ENCODE data around the gene TGM1. TPM values are rescaled to one million over a fixed set of nuclear protein-coding genes. Genes with fewer than 3 reads are reported as not detected.

TGM1 gene
- total RNA-seq (2022; extraction: Qiagen RNA extraction; ENCODE audit: low read depth), result 0.48 to 1.2 TPM (median 1.2 TPM) in 5 replicates

GRCh38 chr14:24262821-24263733, at the start of gene TGM1:
TGM1 (minus strand) TSS chr14:24263177; CDS start chr14:24262352, 825 bp downstream.

GRCh38 chr14:24310646-24311604, 47.9 kb upstream of the TGM1 start, which contains the start of gene LTB4R:
LTB4R (plus strand) TSS chr14:24311502; CDS start chr14:24315652, 4,150 bp downstream.

GRCh38 chr14:24309538-24310264, 46.7 kb upstream of the TGM1 start, which contains the start of gene LTB4R2:
LTB4R2 (plus strand) TSS chr14:24310140; CDS start chr14:24310665, 525 bp downstream.

GRCh38 chr14:24307575-24308341, 44.8 kb upstream of the TGM1 start, which contains the start of gene CIDEB:
CIDEB (minus strand) TSS chr14:24307977; CDS start chr14:24307858, 119 bp downstream.

GRCh38 chr14:24299255-24300191, 36.5 kb upstream of the TGM1 start, which contains the start of the genes DHRS1 and NOP9:
DHRS1 (minus strand) TSS chr14:24299780; CDS start chr14:24299106, 674 bp downstream.
NOP9 (plus strand) TSS chr14:24299850; CDS start chr14:24299955, 105 bp downstream.

GRCh38 chr14:24271134-24271833, 8.3 kb upstream of the TGM1 start, which contains the start of gene RABGGTA:
RABGGTA (minus strand) TSS chr14:24271597; CDS start chr14:24271115, 482 bp downstream.

GRCh38 chr14:24232645-24233537, 30.1 kb downstream of the TGM1 start, which contains the start of gene GMPR2:
GMPR2 (plus strand) TSS chr14:24232929; CDS start chr14:24233254, 325 bp downstream.

GRCh38 chr14:24232121-24232644, 30.8 kb downstream of the TGM1 start, which contains the start of gene NEDD8:
NEDD8 (minus strand) TSS chr14:24232367; CDS start chr14:24232267, 100 bp downstream.

GRCh38 chr14:24215495-24216344, 47.3 kb downstream of the TGM1 start, which contains the start of gene MDP1:
MDP1 (minus strand) TSS chr14:24216066; CDS start chr14:24215955, 111 bp downstream.

GRCh38 chr14:24212924-24213865, 49.8 kb downstream of the TGM1 start, which contains the start of gene CHMP4A:
CHMP4A (minus strand) TSS chr14:24213488; CDS start chr14:24213439, 49 bp downstream.

Other genes starting within 250 kb of the TGM1 start
- gene CARMIL3, start 211.2 kb downstream of the TGM1 start, total RNA-seq (2022; extraction: Qiagen RNA extraction; ENCODE audit: low read depth), result 0.38 to 0.56 TPM (median 0.45 TPM) in 5 replicates
- gene CPNE6, start 191.6 kb downstream of the TGM1 start, total RNA-seq (2022; extraction: Qiagen RNA extraction; ENCODE audit: low read depth), result not detected in 5 replicates
- 18.2 to 20.8 TPM (median 19.0 TPM) in 5 replicates for gene PCK2, start 168.9 kb downstream of the TGM1 start, total RNA-seq (2022; extraction: Qiagen RNA extraction; ENCODE audit: low read depth)
- 20.4 to 24.2 TPM (median 21.1 TPM) in 5 replicates for gene DCAF11, start 148.4 kb downstream of the TGM1 start, total RNA-seq (2022; extraction: Qiagen RNA extraction; ENCODE audit: low read depth)
- 0.48 to 1.2 TPM (median 1.0 TPM) in 5 replicates for gene NRL, start 148.2 kb downstream of the TGM1 start, total RNA-seq (2022; extraction: Qiagen RNA extraction; ENCODE audit: low read depth)
- 0.13 TPM in 1 of 5 replicates, not detected in the others for gene FITM1, start 132.5 kb downstream of the TGM1 start, total RNA-seq (2022; extraction: Qiagen RNA extraction; ENCODE audit: low read depth)
- 165 to 182 TPM (median 174 TPM) in 5 replicates for gene PSME1, start 127.0 kb downstream of the TGM1 start, total RNA-seq (2022; extraction: Qiagen RNA extraction; ENCODE audit: low read depth)
- 48.8 to 64.4 TPM (median 62.6 TPM) in 5 replicates for gene EMC9, start 121.6 kb downstream of the TGM1 start, total RNA-seq (2022; extraction: Qiagen RNA extraction; ENCODE audit: low read depth)
- 175 to 204 TPM (median 181 TPM) in 5 replicates for gene PSME2, start 116.6 kb downstream of the TGM1 start, total RNA-seq (2022; extraction: Qiagen RNA extraction; ENCODE audit: low read depth)
- gene RNF31, start 115.7 kb downstream of the TGM1 start, total RNA-seq (2022; extraction: Qiagen RNA extraction; ENCODE audit: low read depth), result 21.0 to 29.8 TPM (median 27.3 TPM) in 5 replicates
- 17.3 to 22.2 TPM (median 20.2 TPM) in 5 replicates for gene IRF9, start 101.9 kb downstream of the TGM1 start, total RNA-seq (2022; extraction: Qiagen RNA extraction; ENCODE audit: low read depth)
- 3.7 to 7.0 TPM (median 4.8 TPM) in 5 replicates for gene REC8, start 91.1 kb downstream of the TGM1 start, total RNA-seq (2022; extraction: Qiagen RNA extraction; ENCODE audit: low read depth)
- 76.9 to 102 TPM (median 78.5 TPM) in 5 replicates for gene IPO4, start 74.4 kb downstream of the TGM1 start, total RNA-seq (2022; extraction: Qiagen RNA extraction; ENCODE audit: low read depth)
- 63.8 to 71.3 TPM (median 70.1 TPM) in 5 replicates for gene TM9SF1, start 67.7 kb downstream of the TGM1 start, total RNA-seq (2022; extraction: Qiagen RNA extraction; ENCODE audit: low read depth)
- not detected in 5 replicates for gene TSSK4, start 57.5 kb downstream of the TGM1 start, total RNA-seq (2022; extraction: Qiagen RNA extraction; ENCODE audit: low read depth)
- gene CHMP4A, start 49.7 kb downstream of the TGM1 start, total RNA-seq (2022; extraction: Qiagen RNA extraction; ENCODE audit: low read depth), result 78.2 to 95.9 TPM (median 81.6 TPM) in 5 replicates
- gene MDP1, start 47.1 kb downstream of the TGM1 start, total RNA-seq (2022; extraction: Qiagen RNA extraction; ENCODE audit: low read depth), result 28.2 to 30.5 TPM (median 28.9 TPM) in 5 replicates
- gene NEDD8, start 30.8 kb downstream of the TGM1 start, total RNA-seq (2022; extraction: Qiagen RNA extraction; ENCODE audit: low read depth), result 443 to 489 TPM (median 464 TPM) in 5 replicates
- 54.6 to 64.7 TPM (median 59.1 TPM) in 5 replicates for gene GMPR2, start 30.2 kb downstream of the TGM1 start, total RNA-seq (2022; extraction: Qiagen RNA extraction; ENCODE audit: low read depth)
- 33.6 to 39.6 TPM (median 38.4 TPM) in 5 replicates for gene TINF2, start 20.6 kb downstream of the TGM1 start, total RNA-seq (2022; extraction: Qiagen RNA extraction; ENCODE audit: low read depth)
- gene RABGGTA, start 8.4 kb upstream of the TGM1 start, total RNA-seq (2022; extraction: Qiagen RNA extraction; ENCODE audit: low read depth), result 15.9 to 17.8 TPM (median 17.5 TPM) in 5 replicates
- gene DHRS1, start 36.6 kb upstream of the TGM1 start, total RNA-seq (2022; extraction: Qiagen RNA extraction; ENCODE audit: low read depth), result 10.3 to 13.4 TPM (median 11.5 TPM) in 5 replicates
- 15.1 to 19.5 TPM (median 18.5 TPM) in 5 replicates for gene NOP9, start 36.7 kb upstream of the TGM1 start, total RNA-seq (2022; extraction: Qiagen RNA extraction; ENCODE audit: low read depth)
- 0.18 to 0.50 TPM (median 0.32 TPM) in 5 replicates for gene CIDEB, start 44.8 kb upstream of the TGM1 start, total RNA-seq (2022; extraction: Qiagen RNA extraction; ENCODE audit: low read depth)
- gene LTB4R2, start 47.0 kb upstream of the TGM1 start, total RNA-seq (2022; extraction: Qiagen RNA extraction; ENCODE audit: low read depth), result 2.9 to 7.2 TPM (median 3.7 TPM) in 5 replicates
- gene LTB4R, start 48.3 kb upstream of the TGM1 start, total RNA-seq (2022; extraction: Qiagen RNA extraction; ENCODE audit: low read depth), result 5.3 to 7.0 TPM (median 6.2 TPM) in 5 replicates
- not detected in 5 replicates for gene ADCY4, start 71.9 kb upstream of the TGM1 start, total RNA-seq (2022; extraction: Qiagen RNA extraction; ENCODE audit: low read depth)
- not detected in 5 replicates for gene RIPK3, start 76.8 kb upstream of the TGM1 start, total RNA-seq (2022; extraction: Qiagen RNA extraction; ENCODE audit: low read depth)
- 0.07 to 0.40 TPM (median 0.22 TPM) in 5 replicates for gene NFATC4, start 105.0 kb upstream of the TGM1 start, total RNA-seq (2022; extraction: Qiagen RNA extraction; ENCODE audit: low read depth)
- gene NYNRIN, start 135.8 kb upstream of the TGM1 start, total RNA-seq (2022; extraction: Qiagen RNA extraction; ENCODE audit: low read depth), result 0.13 to 0.48 TPM (median 0.16 TPM) in 5 replicates
- gene CBLN3, start 166.5 kb upstream of the TGM1 start, total RNA-seq (2022; extraction: Qiagen RNA extraction; ENCODE audit: low read depth), result 1.3 to 1.6 TPM (median 1.5 TPM) in 5 replicates
- 25.0 to 31.2 TPM (median 29.2 TPM) in 5 replicates for gene KHNYN, start 166.8 kb upstream of the TGM1 start, total RNA-seq (2022; extraction: Qiagen RNA extraction; ENCODE audit: low read depth)
- 33.4 to 54.6 TPM (median 51.3 TPM) in 5 replicates for gene SDR39U1, start 179.6 kb upstream of the TGM1 start, total RNA-seq (2022; extraction: Qiagen RNA extraction; ENCODE audit: low read depth)
- gene CMA1, start 245.1 kb upstream of the TGM1 start, total RNA-seq (2022; extraction: Qiagen RNA extraction; ENCODE audit: low read depth), result not detected in 5 replicates

All from A549 treated with CpdA at 1 μM for 4 hours (cell line).